HL-60 (cell line): ENCODE results near the gene NIPA2.

Source experiments
- GABPA ChIP-seq: IDR thresholded peaks from 2 replicates; pipeline ENCODE4 v1.6.1; 2012; ENCODE audit warnings: low read depth
- POLR2AphosphoS5 ChIP-seq: IDR thresholded peaks from 2 replicates; pipeline ENCODE4 v1.6.1; 2012; ENCODE audit warnings: low read depth
- SPI1 ChIP-seq: IDR thresholded peaks from 2 replicates; pipeline ENCODE4 v1.6.1; 2012; ENCODE audit warnings: low read depth, mild to moderate bottlenecking, borderline replicate concordance
- TF ChIP-seq, protein P1 (sequence below): IDR thresholded peaks from one replicate; pipeline ENCODE4 v1.5.1; 2011; ENCODE audit warnings: low read length, control low read depth, inconsistent platforms; ENCODE audit not compliant: insufficient read depth
- TF ChIP-seq, protein P2 (sequence below): IDR thresholded peaks from 2 replicates; pipeline ENCODE4 v1.6.1; 2012; ENCODE audit warnings: low read depth; ENCODE audit not compliant: insufficient replicate concordance

GRCh38 chr15:22874256-22874655 is 35.8 kb downstream of the NIPA2 start:
- TF ChIP-seq, protein P1, sequence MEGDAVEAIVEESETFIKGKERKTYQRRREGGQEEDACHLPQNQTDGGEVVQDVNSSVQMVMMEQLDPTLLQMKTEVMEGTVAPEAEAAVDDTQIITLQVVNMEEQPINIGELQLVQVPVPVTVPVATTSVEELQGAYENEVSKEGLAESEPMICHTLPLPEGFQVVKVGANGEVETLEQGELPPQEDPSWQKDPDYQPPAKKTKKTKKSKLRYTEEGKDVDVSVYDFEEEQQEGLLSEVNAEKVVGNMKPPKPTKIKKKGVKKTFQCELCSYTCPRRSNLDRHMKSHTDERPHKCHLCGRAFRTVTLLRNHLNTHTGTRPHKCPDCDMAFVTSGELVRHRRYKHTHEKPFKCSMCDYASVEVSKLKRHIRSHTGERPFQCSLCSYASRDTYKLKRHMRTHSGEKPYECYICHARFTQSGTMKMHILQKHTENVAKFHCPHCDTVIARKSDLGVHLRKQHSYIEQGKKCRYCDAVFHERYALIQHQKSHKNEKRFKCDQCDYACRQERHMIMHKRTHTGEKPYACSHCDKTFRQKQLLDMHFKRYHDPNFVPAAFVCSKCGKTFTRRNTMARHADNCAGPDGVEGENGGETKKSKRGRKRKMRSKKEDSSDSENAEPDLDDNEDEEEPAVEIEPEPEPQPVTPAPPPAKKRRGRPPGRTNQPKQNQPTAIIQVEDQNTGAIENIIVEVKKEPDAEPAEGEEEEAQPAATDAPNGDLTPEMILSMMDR, result no peak
- TF ChIP-seq GABPA, result no peak
- TF ChIP-seq POLR2AphosphoS5, result no peak
- no peak for TF ChIP-seq SPI1
- TF ChIP-seq, protein P2, sequence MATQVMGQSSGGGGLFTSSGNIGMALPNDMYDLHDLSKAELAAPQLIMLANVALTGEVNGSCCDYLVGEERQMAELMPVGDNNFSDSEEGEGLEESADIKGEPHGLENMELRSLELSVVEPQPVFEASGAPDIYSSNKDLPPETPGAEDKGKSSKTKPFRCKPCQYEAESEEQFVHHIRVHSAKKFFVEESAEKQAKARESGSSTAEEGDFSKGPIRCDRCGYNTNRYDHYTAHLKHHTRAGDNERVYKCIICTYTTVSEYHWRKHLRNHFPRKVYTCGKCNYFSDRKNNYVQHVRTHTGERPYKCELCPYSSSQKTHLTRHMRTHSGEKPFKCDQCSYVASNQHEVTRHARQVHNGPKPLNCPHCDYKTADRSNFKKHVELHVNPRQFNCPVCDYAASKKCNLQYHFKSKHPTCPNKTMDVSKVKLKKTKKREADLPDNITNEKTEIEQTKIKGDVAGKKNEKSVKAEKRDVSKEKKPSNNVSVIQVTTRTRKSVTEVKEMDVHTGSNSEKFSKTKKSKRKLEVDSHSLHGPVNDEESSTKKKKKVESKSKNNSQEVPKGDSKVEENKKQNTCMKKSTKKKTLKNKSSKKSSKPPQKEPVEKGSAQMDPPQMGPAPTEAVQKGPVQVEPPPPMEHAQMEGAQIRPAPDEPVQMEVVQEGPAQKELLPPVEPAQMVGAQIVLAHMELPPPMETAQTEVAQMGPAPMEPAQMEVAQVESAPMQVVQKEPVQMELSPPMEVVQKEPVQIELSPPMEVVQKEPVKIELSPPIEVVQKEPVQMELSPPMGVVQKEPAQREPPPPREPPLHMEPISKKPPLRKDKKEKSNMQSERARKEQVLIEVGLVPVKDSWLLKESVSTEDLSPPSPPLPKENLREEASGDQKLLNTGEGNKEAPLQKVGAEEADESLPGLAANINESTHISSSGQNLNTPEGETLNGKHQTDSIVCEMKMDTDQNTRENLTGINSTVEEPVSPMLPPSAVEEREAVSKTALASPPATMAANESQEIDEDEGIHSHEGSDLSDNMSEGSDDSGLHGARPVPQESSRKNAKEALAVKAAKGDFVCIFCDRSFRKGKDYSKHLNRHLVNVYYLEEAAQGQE, result no peak
